Tibial nerve (tissue), 4 donors: ENCODE measurements around the gene RASSF8. TPM values are rescaled to one million over a fixed set of nuclear protein-coding genes. Genes with fewer than 3 reads are reported as not detected.

Experiments
- DNase-seq, 2 donors: peaks; one replicate each; pipeline ENCODE4 v3.0.0-alpha.2; 2019; ENCODE audit warnings: low spot score in 2 of 2
- H3K27ac ChIP-seq, 4 donors: fragments of 200-600 bp; sonication (generic) in 3 of 4; one replicate each; pipeline ENCODE4 v1.5.1; 2017 to 2019; ENCODE audit warnings: mild to moderate bottlenecking in 1 of 4
- H3K27me3 ChIP-seq, 2 donors: fragments of 200-600 bp; sonication (generic) in 1 of 2; one replicate each; pipeline versions ENCODE4 v1.5.1 to v1.6.0; 2017 to 2019
- H3K36me3 ChIP-seq, 3 donors: fragments of 200-600 bp; sonication (generic); one replicate each; pipeline ENCODE4 v1.5.1; 2018 to 2019
- H3K4me1 ChIP-seq, 4 donors: fragments of 200-600 bp; sonication (generic) in 3 of 4; one replicate each; pipeline ENCODE4 v1.5.1; 2017 to 2019
- H3K4me3 ChIP-seq, 4 donors: fragments of 200-600 bp; sonication (generic) in 3 of 4; one replicate each; pipeline ENCODE4 v1.5.1; 2017 to 2019; ENCODE audit warnings: mild to moderate bottlenecking in 1 of 4, moderate library complexity in 1 of 4
- H3K9me3 ChIP-seq, 4 donors: fragments of 200-600 bp; sonication (generic) in 3 of 4; one replicate each; pipeline ENCODE4 v1.5.1; 2017 to 2019
- CTCF ChIP-seq, 5 experiments: fragments of 200-600 bp in 3 of 5; fragments of 450-650 bp in 2 of 5; sonication (generic) in 3 of 5; IDR thresholded peaks; one replicate each; pipeline ENCODE4 v1.5.1; 2016 to 2019; ENCODE audit warnings: antibody characterized with exemption in 5 of 5, mild to moderate bottlenecking in 3 of 5, moderate library complexity in 2 of 5
- EP300 ChIP-seq, 2 donors: sonication (generic); formaldehyde crosslinking; IDR thresholded peaks; one replicate each; pipeline ENCODE4 v1.6.1; 2017; ENCODE audit warnings: antibody characterized with exemption in 2 of 2, mild to moderate bottlenecking in 1 of 2
- POLR2A ChIP-seq, 2 donors: fragments of 450-650 bp; IDR thresholded peaks; one replicate each; pipeline ENCODE4 v1.6.1; 2017; ENCODE audit warnings: antibody characterized with exemption in 2 of 2, mild to moderate bottlenecking in 2 of 2, moderate library complexity in 2 of 2
- WGBS, 2 donors: methylation state at CpG; one replicate each; pipeline ENCODE4 v1.1.5; 2018; 5-methylcytosine and 5-hydroxymethylcytosine counted together
- total RNA-seq, 4 donors: library from RNA; depleted of rRNA; stranded (reverse); fragments of >200 nt; gene quantifications; one replicate each; pipeline ENCODE4 v1.1.0, GENCODE V29; 2016

The RASSF8 gene
- total RNA-seq, 4 donors from 2014 or later, result 42.9 to 87.2 (median 76.1) TPM

- Histone ChIP-seq H3K36me3 (peaks cover 0 to 27% (median 0%) of the 10 kb centered on the region in 3 donors), H3K27ac (no peak overlapping the region), H3K9me3 (peaks cover 0 to 13% (median 3%) of the 10 kb centered on the region in 4 donors), H3K27me3 (no peaks in the 10 kb centered on the region), H3K4me3 (no peak overlapping the region), H3K4me1 (peaks cover 0 to 28% (median 7%) of the 10 kb centered on the region in 4 donors)
- no peak for DNase-seq
- 72 to 76% methylated on average over 2 of the region's 2 CpGs for WGBS, 2 donors
- TF ChIP-seq CTCF (IDR thresholded peaks at IDR 0.05) (no peak), POLR2A (IDR thresholded peaks at IDR 0.05) (no peak), EP300 (IDR thresholded peaks at IDR 0.05) (no peak)
Observed at GRCh38 chr12:26001530-26001929, 43.0 kb downstream of the RASSF8 start.

- Histone ChIP-seq H3K36me3 (peaks cover 0 to 27% (median 0%) of the 10 kb centered on the region in 3 donors), H3K27ac (no peak overlapping the region), H3K27me3 (no peaks in the 10 kb centered on the region), H3K4me1 (peaks cover 0 to 16% (median 0%) of the 10 kb centered on the region in 4 donors), H3K9me3 (peaks cover 0 to 13% (median 3%) of the 10 kb centered on the region in 4 donors), H3K4me3 (no peak overlapping the region)
- TF ChIP-seq CTCF (IDR thresholded peaks at IDR 0.05), result no peak
- no peak for TF ChIP-seq EP300 (IDR thresholded peaks at IDR 0.05)
- no peak for TF ChIP-seq POLR2A (IDR thresholded peaks at IDR 0.05)
- no peak for DNase-seq
- 96 to 100% methylated on average over 1 of the region's 1 CpG for WGBS, 2 donors
Observed at GRCh38 chr12:26003065-26003464, 44.6 kb downstream of the RASSF8 start.

GRCh38 chr12:26007566-26007965 is 49.1 kb downstream of the RASSF8 start:
- DNase-seq, result no peak
- Histone ChIP-seq H3K27ac (no peak overlapping the region), H3K4me3 (no peak overlapping the region), H3K9me3 (peaks cover 0 to 10% (median 1%) of the 10 kb centered on the region in 4 donors), H3K36me3 (peaks cover 0 to 17% (median 0%) of the 10 kb centered on the region in 3 donors), H3K4me1 (peaks cover 0 to 31% (median 11%) of the 10 kb centered on the region in 4 donors), H3K27me3 (no peaks in the 10 kb centered on the region)
- TF ChIP-seq POLR2A (IDR thresholded peaks at IDR 0.05), result no peak
- TF ChIP-seq EP300 (IDR thresholded peaks at IDR 0.05), result no peak
- TF ChIP-seq CTCF (IDR thresholded peaks at IDR 0.05), result no peak
- 40 to 43% methylated on average over 1 of the region's 1 CpG for WGBS, 2 donors

GRCh38 chr12:26009593-26009992 is 51.1 kb downstream of the RASSF8 start:
- Histone ChIP-seq H3K4me3 (no peak overlapping the region), H3K9me3 (no peaks in the 10 kb centered on the region), H3K4me1 (peaks cover 0 to 47% (median 11%) of the 10 kb centered on the region in 4 donors), H3K27ac (peak overlapping the region in 2 of 4 donors; percentile 74 to 84), H3K27me3 (no peaks in the 10 kb centered on the region), H3K36me3 (no peaks in the 10 kb centered on the region)
- DNase-seq, result no peak
- TF ChIP-seq CTCF (IDR thresholded peaks at IDR 0.05) (no peak), EP300 (IDR thresholded peaks at IDR 0.05) (no peak), POLR2A (IDR thresholded peaks at IDR 0.05) (no peak)
- WGBS, 2 donors, result 89 to 90% methylated on average over 1 of the region's 1 CpG

- no peaks in the 10 kb centered on the region for H3K36me3 ChIP-seq
- H3K27ac ChIP-seq, result peak overlapping the region in 3 of 4 donors; percentile 0 to 84 (median 74)
- H3K4me1 ChIP-seq, result peaks cover 0 to 47% (median 11%) of the 10 kb centered on the region in 4 donors
- H3K4me3 ChIP-seq, result no peak overlapping the region
- 49 to 52% methylated on average over 6 of the region's 6 CpGs for WGBS, 2 donors
- no peaks in the 10 kb centered on the region for H3K27me3 ChIP-seq
- H3K9me3 ChIP-seq, result no peaks in the 10 kb centered on the region
- no peak for DNase-seq
- TF ChIP-seq POLR2A (IDR thresholded peaks at IDR 0.05) (no peak), CTCF (IDR thresholded peaks at IDR 0.05) (no peak), EP300 (IDR thresholded peaks at IDR 0.05) (no peak)
Observed at GRCh38 chr12:26010293-26010821, 51.9 kb downstream of the RASSF8 start.
